HG03520 (cell line): ENCODE results near the gene EGF.
"Not testable (repeated sequence)": the region's sequence is repeated elsewhere in the genome, so short reads cannot be mapped to it uniquely, and the experiment has no call there.

Experiments used
- ATAC-seq: cut with Tn5 transposase; IDR thresholded peaks from one replicate; pipeline ENCODE4 v1.9.1; 2021; ENCODE audit warnings: mild to moderate bottlenecking, moderate library complexity; ENCODE audit not compliant: unreplicated experiment

EGF gene

DNA sequence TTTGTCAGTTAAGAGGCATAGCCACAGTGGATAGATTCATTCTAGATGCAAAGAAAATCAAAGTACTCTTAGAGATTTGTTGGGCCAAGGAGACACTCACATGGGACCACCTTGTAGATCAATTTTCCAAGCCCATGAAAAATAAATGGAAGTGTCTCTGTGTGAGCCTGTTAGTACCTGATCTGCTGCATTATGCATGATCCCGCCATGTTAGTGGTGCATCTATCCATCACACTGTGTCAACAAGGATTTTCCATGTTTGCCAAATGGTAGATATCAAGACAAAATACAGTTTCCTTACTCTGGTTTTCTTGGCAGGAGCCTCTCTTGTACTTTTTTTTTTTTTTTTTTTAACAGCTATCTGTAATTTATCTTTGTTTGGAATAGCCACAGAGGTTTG, 112.4 kb downstream of the EGF start:
- ATAC-seq = no peak

DNA sequence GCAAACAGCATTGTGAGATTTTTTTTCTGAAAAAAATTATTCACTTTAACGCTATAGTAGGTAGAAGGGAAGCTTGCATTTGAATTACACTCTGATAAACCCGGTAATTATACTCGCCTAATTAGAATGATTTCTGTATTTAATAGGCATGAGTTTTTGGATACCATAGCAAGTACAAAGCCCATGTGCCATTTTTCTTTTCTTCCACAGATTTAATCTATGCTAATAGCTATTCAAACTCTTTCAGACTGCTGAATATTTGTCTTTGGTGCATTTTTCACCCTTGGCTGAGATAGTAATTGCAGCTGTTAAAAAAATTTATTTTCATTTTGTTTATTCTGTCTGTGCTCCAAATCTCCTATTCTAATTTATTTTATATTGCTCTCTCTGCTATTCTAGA, 113.0 kb downstream of the EGF start:
- no peak for ATAC-seq

DNA sequence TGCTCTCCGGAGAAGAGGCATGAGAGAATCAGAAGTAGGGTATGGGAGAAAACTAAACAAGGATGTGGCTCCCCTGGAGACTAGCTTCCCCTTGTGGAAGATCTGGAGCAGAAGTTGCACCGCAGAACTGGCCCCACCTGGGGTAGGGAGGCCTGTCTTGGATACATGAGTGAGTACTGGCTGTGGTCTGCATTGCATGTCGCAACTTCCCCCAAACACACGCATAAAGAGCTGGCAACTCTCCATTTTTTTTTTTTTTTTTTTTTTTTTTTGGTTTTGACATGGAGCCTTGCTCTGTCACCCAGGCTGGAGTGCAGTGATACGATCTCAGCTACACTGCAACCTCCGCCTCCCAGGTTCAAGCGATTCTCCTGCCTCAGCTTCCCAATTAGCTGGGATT, 119.9 kb downstream of the EGF start:
- ATAC-seq = no peak

DNA sequence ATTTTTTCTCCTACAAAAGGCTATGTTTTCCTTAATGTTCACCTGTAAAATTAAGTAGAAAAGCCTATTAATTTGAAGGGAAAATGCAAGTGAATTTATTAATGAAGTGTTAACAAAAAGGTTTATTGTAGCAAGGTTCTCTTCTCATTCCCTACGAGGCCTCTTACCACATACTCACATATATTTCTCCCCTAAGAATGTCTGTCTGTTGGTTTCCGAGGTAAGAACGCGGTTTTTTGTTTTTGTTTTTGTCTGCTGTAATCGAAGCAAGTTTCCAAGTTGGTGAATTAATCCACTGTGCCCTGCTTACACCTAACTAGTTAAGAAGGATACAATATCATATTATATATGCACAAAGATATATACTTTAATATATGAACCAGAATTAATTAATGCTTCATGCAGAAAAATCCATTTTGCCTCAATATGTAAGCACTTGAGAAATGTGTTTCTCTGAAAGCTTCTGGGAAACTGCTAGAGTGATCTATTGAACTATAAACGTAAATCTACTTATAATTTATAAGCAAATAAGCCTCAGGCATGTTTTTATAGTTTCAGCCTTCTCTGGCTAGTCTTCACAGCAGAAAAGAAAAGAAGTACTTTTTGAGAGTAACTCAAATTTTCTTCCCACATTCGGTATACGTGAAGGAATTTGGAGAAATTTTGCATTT, 120.8 kb downstream of the EGF start:
- ATAC-seq = no peak

DNA sequence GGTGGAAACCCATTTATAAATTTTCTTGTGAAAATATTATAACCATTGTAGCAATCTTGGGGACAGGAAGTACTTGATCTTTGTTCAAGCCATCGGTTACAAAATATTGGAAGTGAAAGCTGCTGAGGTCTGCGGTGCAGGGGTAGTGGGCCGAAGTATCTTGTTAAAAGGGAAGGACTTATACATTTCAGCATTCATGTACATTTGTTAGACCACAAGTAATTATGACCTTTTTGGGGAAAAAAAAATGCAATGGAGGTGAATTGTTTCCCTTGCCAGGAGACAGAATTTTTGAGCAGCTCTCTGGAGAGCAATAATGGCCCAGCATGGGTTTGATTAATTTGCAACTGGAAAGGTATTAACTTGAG, 121.3 kb downstream of the EGF start:
- ATAC-seq = peak; percentile 97

DNA sequence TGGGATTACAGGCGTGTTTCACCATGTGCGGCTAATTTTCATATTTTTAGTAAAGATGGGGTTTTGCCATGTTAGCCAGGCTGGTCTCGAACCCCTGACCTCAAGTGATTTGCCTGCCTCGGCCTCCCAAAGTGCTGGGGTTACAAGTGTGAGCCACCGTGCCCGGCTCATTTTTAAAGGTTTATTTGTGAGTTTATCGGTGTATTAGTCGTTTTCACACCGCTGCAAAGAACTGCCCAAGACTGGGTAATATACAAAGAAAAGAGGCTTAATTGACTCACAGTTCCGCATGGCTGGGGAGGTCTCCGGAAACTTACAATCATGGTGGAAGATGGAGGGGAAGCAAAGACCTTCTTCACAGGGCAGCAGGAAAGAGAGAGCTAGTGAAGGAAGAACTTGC, 126.5 kb downstream of the EGF start:
- not testable (repeated sequence) for ATAC-seq

DNA sequence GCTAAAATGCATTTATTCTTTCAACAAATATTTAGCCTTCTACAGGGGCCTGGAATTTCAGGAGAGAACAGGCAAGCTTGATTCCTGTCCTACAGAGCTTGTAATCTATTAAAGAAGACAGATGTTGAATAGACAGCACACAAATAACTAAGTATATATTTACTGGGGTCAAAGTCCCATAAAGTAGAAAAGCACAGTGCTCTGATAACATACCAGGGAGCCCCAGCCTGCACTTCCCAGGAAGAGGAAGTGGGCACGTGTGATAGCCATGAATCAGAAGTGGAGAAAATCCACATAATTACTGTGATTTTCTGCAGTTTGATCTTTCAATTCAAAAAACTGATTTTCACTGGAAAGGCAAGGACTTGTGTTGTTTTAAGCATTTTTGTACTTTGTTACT, 129.1 kb downstream of the EGF start:
- ATAC-seq = no peak

DNA sequence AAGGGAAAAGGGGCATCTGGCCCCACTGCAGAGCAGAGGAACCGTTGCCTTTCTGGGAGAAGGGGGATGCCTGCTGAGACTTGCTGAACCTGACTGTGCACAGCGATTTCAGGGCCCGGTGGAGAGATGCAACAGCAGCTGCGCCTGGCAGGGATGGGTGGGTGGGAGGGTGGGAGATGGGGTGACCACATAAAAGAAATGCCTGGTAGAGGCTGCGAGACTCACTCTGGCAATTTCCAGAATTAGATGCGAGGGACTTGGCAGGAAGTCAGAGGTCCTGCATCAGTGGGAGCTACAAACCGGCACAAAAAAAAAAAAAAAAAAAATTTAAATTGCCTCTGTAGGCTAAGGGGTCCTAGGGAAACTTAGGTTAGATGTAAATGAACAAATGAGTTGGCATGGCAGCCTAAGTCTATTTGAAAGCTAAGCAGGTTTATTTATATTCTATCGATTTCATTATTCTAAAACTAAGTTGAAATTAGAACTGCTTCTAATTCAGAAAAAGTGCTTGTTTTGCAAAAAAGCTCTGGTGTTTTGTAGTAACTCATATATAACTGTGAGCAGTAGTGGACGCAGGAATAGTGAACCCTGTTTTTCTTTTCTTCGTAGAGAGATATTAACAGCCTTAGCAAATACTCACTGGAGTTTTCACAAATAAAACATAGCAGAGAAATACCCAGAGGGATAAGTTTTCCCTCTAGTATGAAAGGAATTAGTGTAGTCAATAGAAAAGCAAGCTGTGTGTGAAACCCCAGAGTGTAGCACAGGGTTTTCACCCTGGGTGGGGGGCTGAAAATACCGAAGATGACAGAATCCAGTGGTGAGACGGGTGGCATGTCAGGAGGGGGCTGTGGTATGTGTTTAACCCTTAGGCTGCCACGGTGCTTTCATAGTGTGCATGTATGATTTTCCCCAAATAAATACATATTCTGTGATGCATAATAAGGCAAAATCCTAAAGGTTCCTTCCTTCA, 130.1 kb downstream of the EGF start:
- no peak for ATAC-seq

DNA sequence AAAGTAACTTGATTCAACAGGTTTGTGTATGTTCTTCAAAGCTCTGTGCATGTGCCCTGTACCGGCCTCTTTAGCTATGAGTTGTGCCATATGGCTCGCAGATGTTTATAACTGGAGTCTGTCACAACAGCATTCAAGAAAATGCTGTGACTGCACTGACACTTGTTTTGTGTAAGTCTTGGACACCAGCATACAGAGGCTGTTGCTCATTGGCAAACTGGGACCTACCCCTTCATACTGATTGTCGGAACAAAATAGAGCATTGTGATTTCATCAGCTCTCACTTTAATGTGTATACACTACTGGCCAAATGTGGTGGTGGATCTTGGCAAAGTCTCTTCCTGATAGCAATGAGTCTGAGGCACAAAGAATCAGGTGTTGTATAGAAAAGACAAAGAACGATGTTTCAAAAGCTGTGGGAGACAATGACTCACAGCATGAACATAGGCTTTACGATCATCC, 133.9 kb downstream of the EGF start:
- no peak for ATAC-seq

DNA sequence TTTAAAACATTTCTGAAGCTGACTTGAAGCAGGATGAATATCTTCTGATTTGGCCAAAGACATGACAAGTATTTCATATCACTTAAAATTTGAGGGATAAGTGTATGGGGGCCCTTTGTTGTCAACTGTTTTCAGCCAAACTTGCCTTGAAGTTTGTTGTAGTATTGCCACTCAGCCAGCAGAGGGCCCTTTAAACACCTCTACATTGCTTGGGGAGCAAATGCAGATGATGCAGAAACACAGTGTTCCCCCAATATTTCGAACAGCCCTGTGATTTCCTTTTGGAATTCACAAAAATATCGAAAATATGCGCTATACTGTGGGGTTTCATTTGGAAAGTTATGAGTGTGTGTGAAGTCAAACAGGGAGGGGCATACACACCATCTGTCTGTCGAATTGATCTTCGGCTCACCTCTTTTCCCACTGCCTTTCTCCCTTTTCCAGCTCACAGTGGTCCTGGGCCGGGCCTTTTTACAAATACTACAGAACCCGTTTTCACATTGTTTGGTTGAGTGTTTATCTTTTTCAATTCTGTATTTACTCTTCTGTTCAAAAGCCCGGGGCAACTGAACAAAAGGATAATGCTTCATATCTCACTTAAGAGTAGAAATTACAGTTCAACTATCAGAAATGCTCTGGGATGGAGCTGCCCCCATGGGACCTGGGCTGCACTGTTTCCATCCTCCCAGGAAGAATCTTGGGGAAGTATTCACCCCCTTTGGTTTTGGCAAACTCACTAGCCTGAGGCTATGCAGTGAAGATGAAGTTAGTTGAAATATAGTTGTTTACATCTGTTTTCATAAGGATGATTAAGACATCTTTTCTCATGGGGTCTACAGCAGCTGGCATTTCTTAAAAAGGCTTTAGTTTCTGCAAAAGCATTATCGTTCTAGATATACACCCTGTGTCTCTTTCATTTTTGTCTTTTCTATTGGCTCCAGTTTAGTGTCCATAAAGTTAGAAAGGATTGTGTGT, 137.6 kb downstream of the EGF start:
- ATAC-seq = peak; percentile 53

DNA sequence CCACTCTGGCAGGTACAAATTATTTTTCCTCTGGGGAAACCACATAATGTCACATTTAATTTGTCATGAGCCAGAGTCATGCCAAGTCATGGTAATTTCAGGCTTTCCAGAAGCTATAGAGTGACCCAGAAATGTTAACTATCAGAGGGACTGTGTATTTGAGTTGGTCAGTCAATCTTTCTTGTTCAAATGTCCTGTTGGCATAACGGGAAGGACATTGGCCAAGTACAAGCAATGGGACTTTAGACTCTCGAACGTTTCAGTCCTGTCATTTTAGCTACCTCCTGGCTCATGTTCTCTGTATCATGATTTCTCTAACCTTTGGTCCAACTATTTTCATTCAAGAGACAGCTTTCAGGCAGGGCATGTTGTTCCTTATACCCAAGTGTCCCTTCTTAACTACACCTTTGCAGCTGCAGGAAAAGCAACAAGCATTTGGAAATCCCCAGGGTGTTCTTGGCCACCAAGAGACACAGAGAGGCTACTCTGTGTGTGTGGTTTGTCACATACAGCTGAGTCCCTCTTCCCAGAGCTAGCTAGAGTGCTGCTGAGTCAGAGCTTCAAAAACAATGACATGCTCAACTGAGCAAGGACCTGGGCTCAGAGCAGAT, 142.6 kb downstream of the EGF start:
- peak; percentile 67 for ATAC-seq

DNA sequence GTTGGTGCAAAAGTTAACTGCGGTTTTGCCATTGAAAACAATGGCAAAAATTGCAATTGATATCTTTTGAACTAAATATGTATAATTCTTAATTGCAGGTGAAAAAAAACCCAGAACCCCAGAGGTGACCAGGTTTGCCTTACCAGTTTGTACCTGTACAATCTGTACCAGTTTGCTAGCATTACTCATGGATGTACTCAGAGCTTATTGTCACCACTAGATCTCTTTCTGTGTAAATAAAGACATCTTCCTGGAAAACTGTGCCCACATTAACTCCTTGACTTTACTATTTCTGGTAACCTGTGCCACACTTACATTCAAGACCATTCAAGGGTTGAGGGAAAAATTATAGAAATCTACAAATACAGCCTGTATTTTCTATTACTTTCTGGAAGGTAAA, 146.0 kb downstream of the EGF start:
- no peak for ATAC-seq

DNA sequence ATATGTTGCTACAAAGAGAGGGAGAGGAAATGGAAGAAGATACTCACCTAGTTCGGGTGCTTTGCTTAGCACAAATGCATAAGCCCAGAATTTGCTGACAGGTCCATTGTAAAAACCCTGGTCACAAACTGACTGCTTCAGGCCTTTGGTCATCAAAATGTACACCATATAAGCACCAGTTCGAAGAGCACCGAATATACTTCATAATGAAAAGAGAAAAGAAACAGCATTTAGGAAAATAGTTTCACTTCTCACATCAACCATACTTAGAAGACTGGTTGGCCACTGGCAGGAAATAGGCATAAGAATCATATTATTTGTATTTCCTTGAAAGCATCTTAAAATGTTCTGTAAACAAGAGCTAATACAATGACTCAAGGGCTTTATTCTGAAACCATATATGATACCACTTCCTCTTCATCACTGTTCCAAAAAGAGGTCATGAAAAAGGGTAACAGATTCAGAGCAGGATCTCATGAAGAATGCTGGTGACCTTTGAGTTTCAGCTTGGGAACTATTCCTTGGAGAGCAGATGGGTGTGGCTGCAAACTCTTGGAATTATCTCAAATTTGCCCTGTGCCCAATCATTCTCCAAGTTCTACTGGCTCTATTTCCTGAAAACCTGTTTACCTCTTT, 147.0 kb downstream of the EGF start:
- ATAC-seq = peak; percentile 86

DNA sequence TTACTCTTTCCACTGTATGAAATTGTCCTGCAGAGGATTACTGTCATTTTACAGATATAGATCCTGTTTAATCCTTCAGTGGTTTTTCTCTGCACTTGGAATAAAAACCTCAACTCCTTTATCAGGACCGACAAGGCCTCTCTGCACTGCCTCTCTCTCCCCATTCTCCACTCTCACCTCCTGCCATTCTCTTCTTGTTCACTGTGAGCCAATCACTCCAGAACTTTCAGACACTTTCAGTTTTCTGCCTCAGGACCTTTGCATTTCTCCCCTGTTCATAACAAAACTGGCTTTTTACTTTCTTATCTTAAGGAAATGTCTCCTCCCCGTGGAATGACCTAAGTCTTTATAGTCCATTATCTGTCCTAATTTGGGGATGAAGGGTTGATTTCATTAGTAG, 148.4 kb downstream of the EGF start:
- no peak for ATAC-seq
